GM12873 (cell line): ENCODE measurements around the gene VNN1.

Experiments used
- TF ChIP-seq, protein P1 (sequence below): IDR thresholded peaks from 2 replicates; pipeline ENCODE4 v1.5.1; 2012; ENCODE audit warnings: low read depth, mild to moderate bottlenecking, moderate library complexity, low read length, control low read depth; ENCODE audit not compliant: insufficient read depth; ENCODE audit errors: missing control alignments

The VNN1 gene

DNA sequence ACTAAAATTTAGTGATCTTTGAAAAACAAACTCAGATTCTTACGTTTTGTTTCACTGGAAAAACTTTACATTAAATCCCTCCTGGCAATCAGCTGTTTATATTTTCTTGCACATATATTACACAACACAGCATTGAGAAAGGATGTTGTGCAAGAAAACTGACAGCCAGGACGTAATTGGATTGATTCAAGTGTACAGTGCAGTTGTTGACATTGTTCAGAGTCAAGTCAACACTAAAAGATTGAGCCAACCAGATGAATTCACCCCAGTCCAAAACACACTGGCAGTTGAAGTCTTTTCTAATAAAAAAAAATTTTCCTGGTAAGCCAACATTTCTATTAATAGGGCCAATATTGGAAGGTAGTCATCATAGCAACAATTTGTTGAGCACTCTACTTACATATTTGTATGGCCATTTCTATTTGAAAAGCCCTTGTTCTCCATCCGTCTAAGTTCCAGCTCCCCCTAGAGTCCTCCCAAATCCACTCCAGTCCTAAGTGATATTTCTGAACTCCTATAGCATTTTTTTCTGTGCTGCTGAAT is 20.9 kb upstream of the VNN1 start:
- TF ChIP-seq, protein P1, sequence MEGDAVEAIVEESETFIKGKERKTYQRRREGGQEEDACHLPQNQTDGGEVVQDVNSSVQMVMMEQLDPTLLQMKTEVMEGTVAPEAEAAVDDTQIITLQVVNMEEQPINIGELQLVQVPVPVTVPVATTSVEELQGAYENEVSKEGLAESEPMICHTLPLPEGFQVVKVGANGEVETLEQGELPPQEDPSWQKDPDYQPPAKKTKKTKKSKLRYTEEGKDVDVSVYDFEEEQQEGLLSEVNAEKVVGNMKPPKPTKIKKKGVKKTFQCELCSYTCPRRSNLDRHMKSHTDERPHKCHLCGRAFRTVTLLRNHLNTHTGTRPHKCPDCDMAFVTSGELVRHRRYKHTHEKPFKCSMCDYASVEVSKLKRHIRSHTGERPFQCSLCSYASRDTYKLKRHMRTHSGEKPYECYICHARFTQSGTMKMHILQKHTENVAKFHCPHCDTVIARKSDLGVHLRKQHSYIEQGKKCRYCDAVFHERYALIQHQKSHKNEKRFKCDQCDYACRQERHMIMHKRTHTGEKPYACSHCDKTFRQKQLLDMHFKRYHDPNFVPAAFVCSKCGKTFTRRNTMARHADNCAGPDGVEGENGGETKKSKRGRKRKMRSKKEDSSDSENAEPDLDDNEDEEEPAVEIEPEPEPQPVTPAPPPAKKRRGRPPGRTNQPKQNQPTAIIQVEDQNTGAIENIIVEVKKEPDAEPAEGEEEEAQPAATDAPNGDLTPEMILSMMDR: peak; percentile 18

DNA sequence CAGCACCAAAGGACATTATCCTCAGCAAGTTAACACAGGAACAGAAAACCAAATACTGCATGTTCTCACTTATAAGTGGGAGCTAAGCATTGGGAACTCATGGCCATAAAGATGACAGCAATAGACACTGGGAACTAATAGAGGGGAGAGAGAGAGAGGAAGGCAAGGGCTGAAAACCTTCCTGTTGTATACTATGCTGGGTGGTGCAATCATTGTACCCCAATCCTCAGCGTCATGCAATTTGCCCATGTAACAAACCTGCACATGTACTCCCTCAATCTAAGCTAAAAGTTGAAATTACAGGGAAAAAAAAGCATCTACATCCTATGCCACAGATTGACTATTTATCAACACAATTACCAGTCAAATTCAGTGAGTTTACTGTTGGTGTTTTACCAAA is 20.0 kb upstream of the VNN1 start:
- TF ChIP-seq, protein P1: no peak

DNA sequence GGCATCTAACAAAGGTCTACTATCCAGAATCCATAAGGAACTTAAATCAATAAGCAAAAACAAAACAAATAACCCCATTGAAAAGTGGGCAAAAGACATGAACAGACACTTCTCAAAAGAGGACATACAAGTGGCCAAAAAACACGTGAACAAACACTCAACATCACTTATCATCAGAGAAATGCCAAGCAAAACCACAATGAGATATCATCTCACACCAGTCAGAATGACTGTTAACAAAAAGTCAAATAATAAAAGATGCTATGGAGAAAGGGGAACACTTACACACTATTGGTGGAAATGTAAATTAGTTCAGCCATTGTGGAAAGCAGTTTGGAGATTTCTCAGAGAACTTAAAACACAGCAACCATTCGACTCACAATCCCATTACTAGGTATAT is 19.4 kb upstream of the VNN1 start:
- TF ChIP-seq, protein P1: no peak

DNA sequence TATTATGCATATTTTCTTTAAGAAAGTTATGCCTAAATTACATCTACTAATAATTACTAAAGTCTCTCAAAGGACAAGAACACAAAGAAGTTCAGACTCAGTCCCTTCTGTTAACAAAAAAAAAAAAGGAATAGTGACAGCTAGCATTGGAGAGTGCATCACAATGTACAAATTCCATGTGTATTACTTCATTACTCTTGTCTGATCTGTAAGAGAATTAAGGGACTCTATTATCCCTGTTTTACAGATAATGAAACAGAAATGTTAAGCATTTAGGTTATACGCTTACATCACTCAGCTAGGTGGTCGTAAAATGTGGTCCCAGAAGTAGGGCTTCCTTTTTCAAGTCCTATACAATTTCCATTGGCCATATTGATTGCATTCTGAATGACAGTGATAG is 17.2 kb upstream of the VNN1 start:
- TF ChIP-seq, protein P1: no peak

DNA sequence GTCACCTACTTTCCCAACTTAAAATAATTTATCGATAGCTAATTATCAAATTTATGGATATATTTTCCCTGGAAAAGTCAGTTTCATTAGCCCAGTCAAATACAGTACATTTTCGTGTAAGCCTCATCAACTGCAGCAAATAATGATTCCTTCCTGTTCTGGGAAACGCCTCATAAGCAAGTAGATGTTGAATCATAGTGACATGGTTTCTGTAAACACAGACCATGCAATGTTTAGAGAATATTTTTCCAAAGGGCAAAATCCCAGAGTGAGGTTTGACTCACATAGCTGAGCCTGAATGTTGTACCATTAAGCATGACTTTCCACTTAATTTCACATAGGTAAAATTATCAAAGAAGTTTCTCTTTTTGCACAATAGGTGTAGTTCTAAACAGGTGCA is 16.7 kb upstream of the VNN1 start:
- TF ChIP-seq, protein P1: no peak

DNA sequence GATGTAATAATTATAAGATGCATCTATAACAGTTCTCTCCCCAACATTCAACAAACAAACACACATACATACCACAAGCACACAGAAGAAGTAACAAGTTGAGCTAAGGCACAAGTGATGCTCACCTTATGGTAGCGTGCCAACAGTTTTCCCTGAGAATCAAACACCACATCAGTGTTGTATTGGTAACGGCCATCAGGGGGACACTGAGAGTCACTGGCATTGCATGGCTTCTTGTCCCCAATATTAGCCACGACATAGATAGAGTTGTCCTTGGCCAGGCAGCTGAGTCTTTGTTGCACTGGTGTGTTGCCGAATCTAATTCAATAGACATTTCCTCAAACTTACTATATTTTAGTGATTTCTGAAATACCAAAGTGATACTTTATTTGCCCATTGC is 14.8 kb upstream of the VNN1 start:
- TF ChIP-seq, protein P1: no peak

DNA sequence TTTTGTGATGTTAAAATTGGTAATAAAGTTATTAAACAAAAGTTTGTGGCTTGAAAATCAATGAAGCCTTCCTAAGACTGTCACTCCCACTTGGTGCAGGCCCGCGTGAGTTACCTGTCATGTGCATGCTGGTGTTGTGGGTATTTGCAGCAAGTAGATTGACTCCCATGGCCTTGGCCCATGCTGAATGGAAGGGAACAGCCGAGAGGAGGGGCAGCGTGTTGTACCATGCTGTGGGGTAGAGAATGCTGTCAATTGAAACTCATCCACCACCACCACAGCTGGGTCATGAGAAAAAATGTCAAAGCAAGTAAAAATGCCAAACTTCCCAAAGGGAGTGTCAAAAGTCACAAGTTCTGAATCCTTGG is 12.7 kb upstream of the VNN1 start:
- TF ChIP-seq, protein P1: no peak
